ENCODE measurements around the gene TSPAN3. TPM values are rescaled to one million over a fixed set of nuclear protein-coding genes. Genes with fewer than 3 reads are reported as not detected.
A peak's percentile ranks its signal among the peaks of the same experiment; 100 is the strongest.

Gene TSPAN3
- total and polyA plus RNA-seq, 3 donors from 2014 or later, result 197 to 226 (median 223) TPM

GRCh38 chr15:77038312-77039216, 32.3 kb downstream of the TSPAN3 start:
- H3K9me3 ChIP-seq, result no peaks in the 10 kb centered on the region
- no peak for DNase-seq
- H3K27ac ChIP-seq, result no peak overlapping the region
- no peaks in the 10 kb centered on the region for H3K27me3 ChIP-seq
- H3K4me3 ChIP-seq, result no peak overlapping the region
- intact Hi-C loops (cut with DNase I; ENCODE audit: low total_unique reads), result no loop called here
- 81% methylated on average over 10 of the region's 10 CpGs; no CpG with 5 or more reads in 1 of the 2 donors for WGBS, 2 donors
- no peaks in the 10 kb centered on the region for H3K36me3 ChIP-seq (ENCODE audit: low read depth, missing control alignments)
- TF ChIP-seq POLR2A (IDR thresholded peaks at IDR 0.05) (no peak), CTCF (IDR thresholded peaks at IDR 0.05) (no peak)
- H3K4me1 ChIP-seq, result peaks cover 3% of the 10 kb centered on the region

GRCh38 chr15:77037388-77038209, 33.3 kb downstream of the TSPAN3 start:
- Histone ChIP-seq H3K9me3 (no peaks in the 10 kb centered on the region), H3K36me3 (ENCODE audit: low read depth, missing control alignments) (no peaks in the 10 kb centered on the region), H3K27ac (no peak overlapping the region), H3K4me3 (no peak overlapping the region), H3K4me1 (peaks cover 3% of the 10 kb centered on the region), H3K27me3 (no peaks in the 10 kb centered on the region)
- peak; percentile 16 for DNase-seq
- intact Hi-C loops (cut with DNase I; ENCODE audit: low total_unique reads), result no loop called here
- WGBS, 2 donors, result 87 to 91% methylated on average over 3 to 11 of the region's 12 CpGs
- TF ChIP-seq CTCF (IDR thresholded peaks at IDR 0.05) (no peak), POLR2A (IDR thresholded peaks at IDR 0.05) (no peak)

- WGBS, 2 donors, result 85 to 88% methylated on average over 15 to 22 of the region's 22 CpGs
- no peak overlapping the region for H3K27ac ChIP-seq
- H3K9me3 ChIP-seq, result no peaks in the 10 kb centered on the region
- TF ChIP-seq CTCF (IDR thresholded peaks at IDR 0.05) (no peak), POLR2A (IDR thresholded peaks at IDR 0.05) (no peak)
- peaks cover 3% of the 10 kb centered on the region for H3K4me1 ChIP-seq
- H3K4me3 ChIP-seq, result no peak overlapping the region
- intact Hi-C loops (cut with DNase I; ENCODE audit: low total_unique reads), result no loop called here
- no peaks in the 10 kb centered on the region for H3K36me3 ChIP-seq (ENCODE audit: low read depth, missing control alignments)
- peak; percentile 9 for DNase-seq
- no peaks in the 10 kb centered on the region for H3K27me3 ChIP-seq
Measured at GRCh38 chr15:77036537-77037387, 34.1 kb downstream of the TSPAN3 start.

GRCh38 chr15:77035999-77036471, 34.9 kb downstream of the TSPAN3 start:
- WGBS, 2 donors, result 74 to 90% methylated on average over 5 to 13 of the region's 13 CpGs
- no peak for TF ChIP-seq POLR2A (IDR thresholded peaks at IDR 0.05)
- no peak overlapping the region for H3K27ac ChIP-seq
- no peaks in the 10 kb centered on the region for H3K27me3 ChIP-seq
- H3K36me3 ChIP-seq (ENCODE audit: low read depth, missing control alignments), result no peaks in the 10 kb centered on the region
- H3K4me1 ChIP-seq, result peaks cover 3% of the 10 kb centered on the region
- peak; percentile 14 for DNase-seq
- intact Hi-C loops (cut with DNase I; ENCODE audit: low total_unique reads), result no loop called here
- no peak overlapping the region for H3K4me3 ChIP-seq
- no peaks in the 10 kb centered on the region for H3K9me3 ChIP-seq
